ENCODE results near the gene OAF.

GRCh38 chr11:120212926-120213325, 2.1 kb downstream of the OAF start:
- TF ChIP-seq CTCF (conservative IDR thresholded peaks at IDR 0.05; ENCODE audit: low read depth in 2 of 2), result no peak
- no peak for TF ChIP-seq EZH2 (IDR thresholded peaks at IDR 0.05; ENCODE audit: low read depth, unreplicated experiment)
- TF ChIP-seq POLR2AphosphoS5 (IDR thresholded peaks at IDR 0.05; ENCODE audit: low read depth), result no peak
- no peak for TF ChIP-seq EZH2phosphoT487 (IDR thresholded peaks at IDR 0.05; ENCODE audit: unreplicated experiment)
- no peak for TF ChIP-seq NANOG (IDR thresholded peaks at IDR 0.05; ENCODE audit: borderline replicate concordance)
- no peak for TF ChIP-seq REST (IDR thresholded peaks at IDR 0.05; ENCODE audit: unreplicated experiment)

Data from GM23338 (cell line).